NCI-H2196 (cell line): ENCODE measurements around the gene MIA3.
A peak's percentile ranks its signal among the peaks of the same experiment; 100 is the strongest.
"Not testable (repeated sequence)": the region's sequence is repeated elsewhere in the genome, so short reads cannot be mapped to it uniquely, and the experiment has no call there.

Source experiments
- DNase-seq: peaks from one replicate; lab custom pipeline; 2025; ENCODE audit not compliant: unreplicated experiment; lab: John Stamatoyannopoulos, UW

The MIA3 gene, protein sequence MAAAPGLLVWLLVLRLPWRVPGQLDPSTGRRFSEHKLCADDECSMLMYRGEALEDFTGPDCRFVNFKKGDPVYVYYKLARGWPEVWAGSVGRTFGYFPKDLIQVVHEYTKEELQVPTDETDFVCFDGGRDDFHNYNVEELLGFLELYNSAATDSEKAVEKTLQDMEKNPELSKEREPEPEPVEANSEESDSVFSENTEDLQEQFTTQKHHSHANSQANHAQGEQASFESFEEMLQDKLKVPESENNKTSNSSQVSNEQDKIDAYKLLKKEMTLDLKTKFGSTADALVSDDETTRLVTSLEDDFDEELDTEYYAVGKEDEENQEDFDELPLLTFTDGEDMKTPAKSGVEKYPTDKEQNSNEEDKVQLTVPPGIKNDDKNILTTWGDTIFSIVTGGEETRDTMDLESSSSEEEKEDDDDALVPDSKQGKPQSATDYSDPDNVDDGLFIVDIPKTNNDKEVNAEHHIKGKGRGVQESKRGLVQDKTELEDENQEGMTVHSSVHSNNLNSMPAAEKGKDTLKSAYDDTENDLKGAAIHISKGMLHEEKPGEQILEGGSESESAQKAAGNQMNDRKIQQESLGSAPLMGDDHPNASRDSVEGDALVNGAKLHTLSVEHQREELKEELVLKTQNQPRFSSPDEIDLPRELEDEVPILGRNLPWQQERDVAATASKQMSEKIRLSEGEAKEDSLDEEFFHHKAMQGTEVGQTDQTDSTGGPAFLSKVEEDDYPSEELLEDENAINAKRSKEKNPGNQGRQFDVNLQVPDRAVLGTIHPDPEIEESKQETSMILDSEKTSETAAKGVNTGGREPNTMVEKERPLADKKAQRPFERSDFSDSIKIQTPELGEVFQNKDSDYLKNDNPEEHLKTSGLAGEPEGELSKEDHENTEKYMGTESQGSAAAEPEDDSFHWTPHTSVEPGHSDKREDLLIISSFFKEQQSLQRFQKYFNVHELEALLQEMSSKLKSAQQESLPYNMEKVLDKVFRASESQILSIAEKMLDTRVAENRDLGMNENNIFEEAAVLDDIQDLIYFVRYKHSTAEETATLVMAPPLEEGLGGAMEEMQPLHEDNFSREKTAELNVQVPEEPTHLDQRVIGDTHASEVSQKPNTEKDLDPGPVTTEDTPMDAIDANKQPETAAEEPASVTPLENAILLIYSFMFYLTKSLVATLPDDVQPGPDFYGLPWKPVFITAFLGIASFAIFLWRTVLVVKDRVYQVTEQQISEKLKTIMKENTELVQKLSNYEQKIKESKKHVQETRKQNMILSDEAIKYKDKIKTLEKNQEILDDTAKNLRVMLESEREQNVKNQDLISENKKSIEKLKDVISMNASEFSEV (N-terminal part only)

DNA sequence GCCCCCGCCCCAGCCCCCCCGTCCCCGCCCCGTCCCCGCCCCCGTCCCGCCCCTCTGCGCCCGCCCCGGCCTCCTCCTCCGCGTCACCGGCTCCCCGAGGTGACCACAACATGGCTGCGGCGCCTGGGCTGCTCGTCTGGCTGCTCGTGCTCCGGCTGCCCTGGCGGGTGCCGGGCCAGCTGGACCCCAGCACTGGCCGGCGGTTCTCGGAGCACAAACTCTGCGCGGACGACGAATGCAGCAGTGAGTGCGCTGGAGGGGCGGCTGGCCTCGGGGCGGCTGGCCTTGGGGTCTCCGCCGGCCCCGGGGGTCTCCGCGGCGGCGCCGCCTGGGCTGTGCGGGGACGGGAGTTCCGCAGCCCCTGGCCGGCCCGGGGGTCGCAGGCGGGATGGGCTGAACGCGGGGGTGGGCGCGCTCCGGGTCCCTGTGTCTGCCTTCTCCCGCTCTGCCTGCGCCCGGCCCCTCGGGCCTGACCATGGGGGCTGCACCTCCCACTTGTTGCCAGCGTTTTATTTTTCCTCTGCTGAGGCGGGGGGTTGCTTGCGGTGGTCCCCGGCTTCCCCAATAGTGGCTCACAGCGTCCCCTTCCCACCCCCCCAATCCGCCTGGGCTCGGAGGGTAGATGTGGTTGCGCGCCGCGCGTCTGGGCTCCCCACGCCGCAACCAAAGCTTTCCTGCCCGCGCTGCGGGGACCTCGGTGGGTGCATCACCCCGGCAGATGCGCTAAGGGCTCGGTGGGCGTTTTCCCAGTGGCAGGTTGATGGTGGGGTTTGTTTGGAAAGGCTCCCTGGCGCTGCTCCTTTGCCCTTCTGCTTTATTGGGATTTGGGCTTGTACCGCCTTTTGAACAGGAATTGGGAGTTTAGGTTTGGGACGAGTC is at the start of gene MIA3:
Gene MIA3 (plus strand): TSS at position 97 of the 879 bp plus-strand sequence. CDS start 14 bp downstream, at position 111.
- peak; percentile 72 for DNase-seq

DNA sequence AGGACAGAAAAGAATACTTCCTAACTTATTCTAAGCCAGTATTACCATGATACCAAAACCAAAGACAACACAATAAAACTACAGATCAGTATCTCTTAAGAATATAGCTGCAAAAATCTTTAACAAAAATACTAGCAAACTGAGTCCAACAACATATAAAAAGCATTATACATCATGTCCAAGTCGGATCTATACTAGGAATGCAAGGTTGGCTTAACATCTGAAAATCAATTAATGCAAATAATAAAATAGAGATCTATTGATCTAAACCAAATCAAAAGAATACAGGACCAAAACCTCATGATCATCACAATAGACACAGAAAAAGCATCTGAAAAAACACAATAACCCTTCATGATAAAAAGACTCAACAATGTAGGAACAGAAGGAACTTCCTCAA is 47.1 kb upstream of the MIA3 start:
- no peak for DNase-seq

DNA sequence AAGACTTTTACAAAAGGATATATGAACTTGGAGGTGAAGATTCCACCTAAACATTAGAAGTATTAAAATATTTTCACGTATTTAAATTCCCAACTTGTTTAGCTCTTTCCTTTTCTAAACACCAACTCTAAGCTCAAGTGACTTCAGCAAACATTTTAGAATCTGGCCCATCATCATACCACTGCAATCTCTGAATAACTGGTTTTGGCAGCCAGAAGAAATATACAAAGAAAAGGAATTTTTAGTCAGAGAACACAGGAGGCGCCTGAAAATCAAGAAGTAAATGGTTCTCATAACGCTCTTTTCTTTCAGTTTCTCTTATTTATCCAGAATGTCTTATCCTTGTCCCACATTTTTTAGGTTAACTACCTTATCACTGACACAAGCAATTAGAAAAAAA is 38.6 kb upstream of the MIA3 start:
- DNase-seq: no peak

DNA sequence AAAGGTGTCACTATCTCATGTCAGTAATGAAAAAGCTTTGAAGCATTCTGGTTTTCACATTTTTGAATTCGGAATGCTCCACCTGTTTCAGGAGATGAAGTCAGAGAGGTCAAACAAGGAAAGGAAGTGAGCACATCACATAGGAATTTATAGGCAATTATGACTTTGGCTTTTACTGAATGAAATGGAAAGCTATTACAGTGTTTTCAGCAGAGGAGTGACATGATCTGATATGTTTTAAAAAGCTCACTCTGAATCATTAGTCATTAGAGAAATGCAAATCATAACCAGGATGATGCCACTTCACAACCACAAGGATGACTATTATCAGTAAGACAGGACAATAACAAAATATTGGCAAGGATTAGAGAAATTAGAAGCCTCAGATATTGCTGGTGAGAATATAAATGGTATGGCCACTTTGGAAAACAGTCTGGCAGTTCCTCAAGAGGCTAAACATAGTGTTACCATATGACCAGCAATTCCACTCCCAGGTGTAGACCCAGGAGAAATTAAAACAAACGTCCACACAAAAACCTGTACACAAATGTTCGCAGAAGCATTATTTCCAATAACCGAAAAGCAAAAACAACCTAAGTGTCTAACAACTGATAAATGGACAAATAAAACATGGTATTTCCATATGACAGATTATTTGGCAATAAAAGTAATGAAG is 35.7 kb upstream of the MIA3 start:
- no peak for DNase-seq

DNA sequence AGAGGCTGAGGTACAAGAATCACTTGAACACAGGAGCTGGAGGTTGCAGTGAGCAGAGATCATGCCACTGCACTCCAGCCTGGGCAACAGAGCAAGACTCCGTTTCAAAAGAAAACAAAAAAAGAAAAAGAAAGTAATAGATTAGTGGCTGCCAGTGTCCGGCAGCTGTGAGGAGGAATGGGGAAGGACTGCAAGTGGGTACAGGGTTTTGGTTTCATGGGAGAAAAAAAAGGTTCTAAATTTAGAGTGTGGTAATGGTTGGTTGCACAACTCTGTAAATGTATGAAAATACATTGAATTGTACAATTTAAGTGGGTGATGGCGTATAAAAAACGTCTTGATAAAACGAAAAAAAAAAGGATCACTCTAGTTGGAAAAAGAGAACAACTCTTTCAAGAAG is 34.8 kb upstream of the MIA3 start:
- no peak for DNase-seq

DNA sequence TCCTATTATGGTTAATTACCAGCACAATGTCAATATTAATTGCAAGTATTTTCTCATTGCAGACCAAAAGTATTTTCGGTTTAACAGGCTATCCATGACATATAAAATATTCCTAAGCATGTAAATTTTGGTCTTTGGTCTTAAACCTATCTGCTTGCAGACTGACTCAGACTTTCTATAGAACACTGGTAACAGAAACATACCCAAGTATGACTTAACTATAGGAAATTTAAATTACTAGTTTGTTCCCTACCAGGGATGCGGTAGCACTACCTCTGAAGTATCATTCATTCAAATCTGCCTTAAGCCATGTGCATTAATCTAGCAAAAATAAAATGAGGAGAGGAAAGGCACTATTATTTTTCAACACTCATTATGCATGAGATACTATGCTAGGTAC is 31.1 kb upstream of the MIA3 start:
- no peak for DNase-seq

DNA sequence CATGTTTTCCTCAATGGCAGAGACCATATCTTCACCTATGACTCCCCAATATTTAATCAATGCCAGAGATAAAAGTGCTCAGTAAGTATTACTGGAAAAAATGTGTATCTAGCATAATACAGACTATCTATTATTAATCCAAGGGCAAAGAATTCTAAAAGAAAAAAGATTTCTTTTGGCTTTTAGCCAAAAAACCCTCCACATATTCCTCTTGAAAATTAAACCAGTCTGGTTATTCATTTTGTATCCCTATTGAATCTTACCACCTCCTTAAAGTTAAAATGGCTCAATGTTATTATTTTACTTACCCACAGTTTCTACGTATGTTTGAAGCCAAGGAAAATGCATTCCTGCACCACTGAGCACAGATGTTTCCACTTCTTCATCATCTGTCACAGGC is 29.8 kb upstream of the MIA3 start:
- no peak for DNase-seq

DNA sequence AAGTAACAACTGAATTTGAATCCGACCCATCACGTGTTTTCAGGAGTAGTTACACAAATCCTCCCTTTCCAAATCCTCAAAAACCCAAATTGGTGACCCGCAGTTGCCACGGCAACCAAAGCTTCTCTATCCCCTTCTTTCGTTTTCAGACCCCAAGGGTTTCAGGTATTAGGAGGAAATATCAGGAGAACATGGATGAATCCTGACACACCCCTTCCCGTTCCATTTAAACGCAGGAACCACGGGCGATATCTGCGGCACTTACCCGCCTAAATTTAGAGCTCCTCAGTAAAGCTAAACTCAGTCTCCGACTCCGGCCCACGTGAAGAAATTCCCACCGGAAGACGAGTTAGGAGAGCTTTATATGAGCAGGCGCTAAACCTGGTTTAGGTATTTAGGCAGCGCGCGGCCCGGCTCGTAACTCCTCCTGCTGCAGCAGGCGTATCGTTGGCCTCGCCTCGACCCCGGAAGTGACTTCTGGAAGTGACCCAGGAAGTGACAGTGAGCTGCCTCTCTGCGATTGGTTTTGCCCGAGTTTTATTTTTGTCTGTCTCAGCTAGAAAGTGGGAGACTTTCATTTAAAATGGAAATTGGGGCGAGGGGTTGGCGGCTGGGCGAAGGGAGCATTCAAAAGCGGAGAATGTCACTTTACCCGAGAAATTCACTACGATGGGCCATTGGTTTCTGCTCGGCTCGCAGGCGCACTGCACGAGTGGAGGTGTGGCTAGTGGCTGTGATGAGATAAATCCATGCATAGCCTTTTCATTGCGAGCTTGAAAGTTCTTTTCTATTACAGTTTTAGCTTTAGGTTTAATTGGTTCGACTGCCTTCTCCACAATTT is 28.2 kb upstream of the MIA3 start, which contains the start of gene TAF1A:
Gene TAF1A (minus strand): TSS at position 472 of the 841 bp plus-strand sequence.
- peak; percentile 84 for DNase-seq

DNA sequence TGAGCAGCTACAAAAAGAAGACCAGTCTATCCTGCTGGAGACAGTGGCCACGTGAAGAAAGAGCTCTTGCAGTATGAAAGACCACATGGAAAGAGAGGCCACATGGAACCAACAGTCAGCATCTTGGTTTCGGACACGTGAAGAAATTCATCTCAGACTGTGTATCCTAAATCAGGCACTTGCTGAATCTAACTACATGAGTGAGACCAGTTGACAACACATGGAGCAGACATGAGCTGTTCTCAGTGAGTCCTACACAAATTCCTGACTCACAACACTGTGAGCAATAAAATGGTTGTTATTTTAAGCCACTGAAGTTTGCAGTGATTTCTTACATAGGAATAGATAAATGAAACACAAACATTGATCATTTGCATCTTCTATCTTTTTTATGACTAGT is 25.7 kb upstream of the MIA3 start:
- no peak for DNase-seq

DNA sequence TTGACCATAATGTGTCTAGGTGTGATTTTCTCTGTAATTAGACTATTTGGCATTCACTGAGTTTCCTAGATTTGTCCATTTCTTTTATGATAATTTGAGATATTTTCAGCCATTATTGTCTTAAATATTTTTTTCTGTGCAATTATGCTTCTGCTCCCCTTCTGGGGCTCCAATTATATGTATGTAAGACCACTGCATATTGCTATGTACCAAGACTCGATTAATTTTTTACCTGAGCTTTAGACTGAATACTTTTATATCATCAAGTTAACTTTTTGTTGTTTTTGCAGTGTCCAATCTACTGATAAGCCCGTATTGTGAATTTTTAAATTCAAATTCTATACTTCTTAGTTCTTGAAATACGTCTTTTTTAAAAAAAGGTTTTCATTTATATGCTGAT is 23.1 kb upstream of the MIA3 start:
- DNase-seq: no peak

DNA sequence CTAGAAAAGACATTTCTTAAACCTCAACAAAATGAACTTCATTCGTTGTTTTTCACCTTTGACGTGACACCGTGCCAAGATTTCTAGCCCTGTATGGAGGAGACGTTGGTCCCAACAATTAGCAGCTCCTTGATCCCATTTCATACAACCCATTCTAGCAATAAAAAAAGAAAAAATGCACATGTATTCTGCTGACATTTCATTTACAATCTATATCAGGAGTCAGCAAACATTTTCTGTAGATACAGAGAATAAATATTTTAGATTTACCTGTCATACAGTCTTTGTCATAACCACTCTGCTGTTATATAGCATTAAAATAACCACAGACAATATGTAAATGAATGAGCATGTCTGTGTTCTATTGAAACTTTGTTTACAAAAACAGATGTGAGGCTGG is 21.2 kb upstream of the MIA3 start:
- DNase-seq: no peak

DNA sequence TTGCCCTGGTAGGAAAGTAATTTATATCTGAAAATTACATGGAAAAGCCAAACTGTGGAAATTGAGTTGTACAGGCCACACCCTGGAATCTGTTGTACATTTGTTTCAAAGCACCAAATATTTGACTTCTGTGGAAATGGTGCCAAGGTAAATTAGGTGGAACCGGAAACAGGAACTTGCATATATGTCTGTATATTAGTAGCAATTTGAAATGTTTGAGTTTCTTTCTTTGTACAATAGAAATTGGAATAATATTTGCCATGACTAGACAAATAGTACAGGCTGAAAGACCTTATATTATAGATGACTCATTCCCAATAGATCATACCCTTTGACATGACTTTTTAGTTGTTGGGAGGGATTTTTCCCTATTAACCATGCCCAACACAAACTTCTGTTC is 17.6 kb upstream of the MIA3 start:
- DNase-seq: no peak

DNA sequence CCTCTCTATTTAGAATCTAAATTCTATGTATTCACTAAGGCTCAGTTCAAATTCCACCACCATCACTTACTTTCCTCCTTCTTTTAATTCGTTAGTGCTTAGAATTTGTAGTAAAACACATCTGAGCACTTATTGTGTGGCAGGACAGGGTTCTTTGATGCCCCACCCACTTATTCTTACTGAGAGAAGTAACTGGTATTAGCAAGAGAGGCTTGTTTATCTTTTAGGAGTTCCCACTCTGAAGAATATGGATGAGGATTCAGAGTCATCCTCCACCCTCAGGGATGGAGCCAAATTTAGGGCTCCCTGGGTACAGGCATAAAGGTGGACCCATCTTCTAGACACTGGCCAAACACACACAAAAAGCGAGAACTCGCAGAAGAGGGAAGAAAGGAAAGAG is 16.6 kb upstream of the MIA3 start:
- no peak for DNase-seq

DNA sequence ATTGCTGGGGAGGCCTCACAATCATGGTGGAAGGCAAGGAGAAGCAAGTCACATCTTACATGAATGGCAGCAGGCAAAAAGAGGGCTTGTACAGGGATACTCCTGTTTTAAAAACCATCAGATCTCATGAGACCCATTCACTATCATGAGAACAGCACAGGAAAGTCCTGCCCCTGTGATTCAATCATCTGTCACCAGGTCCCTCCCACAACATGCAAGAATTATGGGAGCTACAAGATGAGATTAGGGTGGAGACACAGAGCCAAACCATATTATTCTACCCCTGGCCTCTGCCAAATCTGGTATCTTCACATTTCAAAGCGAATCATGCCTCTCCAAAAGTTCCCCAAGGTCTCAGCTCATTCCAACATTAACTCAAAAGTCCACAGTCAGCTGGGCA is 11.1 kb upstream of the MIA3 start:
- DNase-seq: no peak

DNA sequence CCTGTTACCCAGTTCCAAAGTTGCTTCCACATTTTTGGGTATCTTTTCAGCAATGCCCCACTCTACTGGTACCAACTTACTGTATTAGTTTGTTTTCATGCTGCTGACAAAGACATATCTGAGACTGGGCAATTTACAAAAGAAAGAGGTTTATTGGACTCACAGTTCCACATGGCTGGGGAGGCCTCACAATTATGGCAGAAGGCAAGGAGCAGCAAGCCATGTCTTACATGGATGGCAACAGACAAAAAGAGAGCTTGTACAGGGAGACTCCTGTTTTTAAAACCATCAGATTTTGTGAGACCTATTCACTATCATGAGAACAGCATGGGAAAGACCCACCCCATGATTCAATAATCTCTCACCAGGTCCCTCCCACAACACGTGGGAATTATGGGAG is 8.8 kb upstream of the MIA3 start:
- not testable (repeated sequence) for DNase-seq

DNA sequence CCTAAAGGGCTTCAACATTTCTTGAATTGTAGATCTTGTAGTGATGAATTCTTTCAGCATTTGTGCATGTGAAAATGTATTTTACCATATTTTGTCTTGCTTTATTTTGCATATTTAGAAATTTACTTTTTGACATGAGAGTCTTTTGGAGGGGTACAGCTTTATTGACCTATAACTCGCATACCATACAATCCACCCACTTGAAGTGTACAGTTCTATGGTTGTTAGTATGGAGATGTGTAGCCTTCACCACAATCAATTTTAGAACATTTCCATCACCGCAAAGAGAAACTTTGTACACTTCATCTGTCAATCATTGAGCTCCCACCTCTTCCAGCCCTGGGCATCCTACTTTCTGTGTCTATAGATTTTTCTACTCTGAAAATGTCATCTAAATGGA is 7.2 kb upstream of the MIA3 start:
- DNase-seq: no peak

DNA sequence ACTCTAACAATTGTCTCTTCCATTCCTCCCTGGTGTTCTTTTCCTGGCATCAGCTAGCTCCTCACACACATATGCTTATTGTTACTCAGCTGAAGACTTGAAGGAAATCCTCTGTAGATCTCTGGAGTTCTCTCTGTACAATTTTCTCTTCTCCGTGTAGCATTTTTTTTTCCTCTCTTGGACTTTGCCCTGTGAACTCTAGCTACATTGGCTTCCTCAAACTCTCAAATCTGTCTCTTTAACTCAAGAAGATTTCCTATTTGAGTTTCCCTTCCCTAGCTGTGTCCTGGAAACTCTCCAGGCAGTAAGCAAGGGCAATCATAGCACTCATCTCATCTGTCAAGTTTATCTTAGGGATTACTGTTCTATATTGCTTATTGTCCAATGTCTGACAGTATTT is 4.3 kb upstream of the MIA3 start:
- DNase-seq: no peak

DNA sequence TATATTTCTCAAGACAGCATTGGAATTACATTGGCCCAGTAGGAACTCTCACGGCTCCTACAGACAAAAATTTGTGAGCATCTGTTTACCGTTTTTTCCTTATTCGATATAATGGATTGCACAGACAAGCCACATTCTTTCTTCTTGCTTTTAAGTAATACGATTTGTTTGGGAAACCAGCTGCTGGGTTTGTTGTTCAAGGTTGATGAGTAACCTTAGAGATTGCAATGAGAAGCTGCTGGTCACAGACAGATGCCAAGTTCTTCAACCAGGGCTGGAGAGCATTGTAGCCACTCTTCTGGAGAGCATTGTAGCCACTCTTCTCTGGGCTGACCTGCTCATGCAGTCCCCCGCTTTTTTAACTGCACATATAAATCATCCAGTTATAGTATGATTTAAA is 1.4 kb upstream of the MIA3 start:
- DNase-seq: no peak
